Endodermal cell (in vitro differentiated cells): Measurements from ENCODE around the gene DCLRE1C. TPM values are rescaled to one million over a fixed set of nuclear protein-coding genes. Genes with fewer than 3 reads are reported as not detected.

Experiments used
- DNase-seq: peaks from one replicate; pipeline ENCODE4 v3.0.0-alpha.2; 2017
- H3K27ac ChIP-seq: 2 replicates; pipeline ENCODE4 v1.5.1; 2013; ENCODE audit warnings: mild to moderate bottlenecking, low read depth, low read length, moderate library complexity
- H3K27me3 ChIP-seq: 2 replicates; pipeline ENCODE4 v1.6.1; 2013; ENCODE audit warnings: mild to moderate bottlenecking, low read length, moderate library complexity; ENCODE audit not compliant: insufficient read depth, control insufficient read depth, poor library complexity, severe bottlenecking
- H3K36me3 ChIP-seq: 2 replicates; pipeline ENCODE4 v1.7.0; 2013; ENCODE audit warnings: mild to moderate bottlenecking, low read length, moderate library complexity; ENCODE audit not compliant: control insufficient read depth, insufficient read depth
- H3K4me1 ChIP-seq: one replicate; pipeline ENCODE4 v1.7.0; 2013; ENCODE audit warnings: low read length; ENCODE audit not compliant: control insufficient read depth, insufficient read depth
- H3K4me3 ChIP-seq: 2 replicates; pipeline ENCODE4 v1.5.1; 2013; ENCODE audit warnings: mild to moderate bottlenecking, low read length, moderate library complexity
- H3K9ac ChIP-seq: 2 replicates; pipeline ENCODE4 v1.6.1; 2013; ENCODE audit warnings: mild to moderate bottlenecking, low read length, moderate library complexity; ENCODE audit not compliant: poor library complexity, severe bottlenecking; ENCODE audit errors: extremely low read depth
- H3K9me3 ChIP-seq: 2 replicates; pipeline ENCODE4 v1.6.1; 2013; ENCODE audit warnings: mild to moderate bottlenecking, low read length, moderate library complexity; ENCODE audit not compliant: control insufficient read depth
- H3K27ac Mint-ChIP-seq: 2 replicates; pipeline ENCODE4 v1.8.0; 2020; ENCODE audit warnings: mixed read lengths
- H3K27me3 Mint-ChIP-seq: 2 replicates; pipeline ENCODE4 v1.8.0; 2021; ENCODE audit warnings: mild to moderate bottlenecking, mixed read lengths; ENCODE audit not compliant: insufficient read depth
- H3K36me3 Mint-ChIP-seq: 2 replicates; pipeline ENCODE4 v1.8.0; 2020; ENCODE audit warnings: low read depth, mixed read lengths
- H3K4me1 Mint-ChIP-seq: 2 replicates; pipeline ENCODE4 v1.8.0; 2020; ENCODE audit warnings: mixed read lengths
- H3K4me3 Mint-ChIP-seq: 2 replicates; pipeline ENCODE4 v1.8.0; 2020; ENCODE audit warnings: mild to moderate bottlenecking, moderate library complexity, mixed read lengths
- H3K9me3 Mint-ChIP-seq: 2 replicates; pipeline ENCODE4 v1.8.0; 2020; ENCODE audit warnings: mild to moderate bottlenecking, mixed read lengths
- WGBS, 2 experiments: methylation state at CpG; one replicate each; pipeline versions ENCODE4 v1.1.5 to v1.1.7; 2013; ENCODE audit warnings: missing lambda C conversion rate in 2 of 2, mixed read lengths in 1 of 2; ENCODE audit not compliant: insufficient coverage in 1 of 2, insufficient read length in 1 of 2; 5-methylcytosine and 5-hydroxymethylcytosine counted together
- total RNA-seq, 2 donors: library from RNA; stranded (reverse); fragmentation: NEBNext Ultra II Directional in 1 of 2; extraction: Animal tissue kit (Norgen Biotek cat#: 25700) in 1 of 2; gene quantifications; 2 replicates in 1 of 2; 3 replicates in 1 of 2; pipeline ENCODE4 v1.2.1, GENCODE V29; 2021
- TF ChIP-seq, protein P1 (sequence below): fragments of 200-600 bp; sonication (generic); conservative IDR thresholded peaks from 2 replicates; pipeline ENCODE4 v1.5.0; 2021; ENCODE audit warnings: antibody characterized with exemption, mild to moderate bottlenecking

Gene DCLRE1C
- total RNA-seq, 2 donors from 2014 or later = 5.2 to 10.0 TPM

DNA sequence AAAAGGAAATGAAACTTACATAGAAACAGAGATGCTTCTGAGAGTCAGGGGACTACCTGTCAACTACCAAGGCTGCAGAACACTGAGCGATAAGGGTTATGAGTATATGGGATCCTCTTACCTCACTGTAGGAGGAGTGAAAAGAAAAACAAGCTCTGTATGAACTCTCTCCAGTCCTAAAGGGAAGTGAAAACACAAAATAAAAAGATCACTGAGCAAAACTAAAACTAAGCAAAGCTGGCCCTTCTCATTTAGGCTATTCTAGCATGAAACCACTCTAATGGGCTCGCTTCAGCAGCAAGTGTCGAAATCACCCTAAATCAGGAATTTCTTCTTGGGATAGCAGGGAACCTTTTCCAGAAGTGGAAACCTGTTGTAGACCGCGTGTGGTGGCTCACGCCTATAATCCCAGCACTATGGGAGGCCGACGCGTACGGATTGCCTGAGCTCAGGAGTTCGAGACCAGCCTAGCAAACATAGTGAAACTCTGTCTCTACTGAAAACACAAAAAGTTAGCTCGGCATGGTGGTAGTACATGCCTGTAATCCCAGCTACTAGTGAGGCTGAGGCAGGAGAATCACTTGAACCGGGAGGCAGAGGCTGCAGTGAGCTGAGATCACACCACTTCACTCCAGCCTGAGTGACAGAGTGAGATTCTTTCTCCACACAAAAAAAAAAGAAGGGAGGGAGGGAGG is 27.0 kb downstream of the DCLRE1C start:
- TF ChIP-seq, protein P1, sequence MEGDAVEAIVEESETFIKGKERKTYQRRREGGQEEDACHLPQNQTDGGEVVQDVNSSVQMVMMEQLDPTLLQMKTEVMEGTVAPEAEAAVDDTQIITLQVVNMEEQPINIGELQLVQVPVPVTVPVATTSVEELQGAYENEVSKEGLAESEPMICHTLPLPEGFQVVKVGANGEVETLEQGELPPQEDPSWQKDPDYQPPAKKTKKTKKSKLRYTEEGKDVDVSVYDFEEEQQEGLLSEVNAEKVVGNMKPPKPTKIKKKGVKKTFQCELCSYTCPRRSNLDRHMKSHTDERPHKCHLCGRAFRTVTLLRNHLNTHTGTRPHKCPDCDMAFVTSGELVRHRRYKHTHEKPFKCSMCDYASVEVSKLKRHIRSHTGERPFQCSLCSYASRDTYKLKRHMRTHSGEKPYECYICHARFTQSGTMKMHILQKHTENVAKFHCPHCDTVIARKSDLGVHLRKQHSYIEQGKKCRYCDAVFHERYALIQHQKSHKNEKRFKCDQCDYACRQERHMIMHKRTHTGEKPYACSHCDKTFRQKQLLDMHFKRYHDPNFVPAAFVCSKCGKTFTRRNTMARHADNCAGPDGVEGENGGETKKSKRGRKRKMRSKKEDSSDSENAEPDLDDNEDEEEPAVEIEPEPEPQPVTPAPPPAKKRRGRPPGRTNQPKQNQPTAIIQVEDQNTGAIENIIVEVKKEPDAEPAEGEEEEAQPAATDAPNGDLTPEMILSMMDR = no peak
- DNase-seq = no peak
- Histone ChIP-seq H3K36me3 (peaks cover 17% of the 10 kb centered on the region), H3K27ac (no peak overlapping the region), H3K9me3 (no peaks in the 10 kb centered on the region), H3K4me1 (no peaks in the 10 kb centered on the region), H3K9ac (no peak overlapping the region), H3K4me3 (no peak overlapping the region), H3K27me3 (no peaks in the 10 kb centered on the region)
- Mint-ChIP-seq H3K4me3 (no peak overlapping the region), H3K27ac (no peak overlapping the region), H3K36me3 (peaks cover 56% of the 10 kb centered on the region), H3K9me3 (no peaks in the 10 kb centered on the region), H3K27me3 (no peaks in the 10 kb centered on the region), H3K4me1 (no peaks in the 10 kb centered on the region)
- 94 to 98% methylated on average over 11 to 13 of the region's 13 CpGs for WGBS, 2 experiments

DNA sequence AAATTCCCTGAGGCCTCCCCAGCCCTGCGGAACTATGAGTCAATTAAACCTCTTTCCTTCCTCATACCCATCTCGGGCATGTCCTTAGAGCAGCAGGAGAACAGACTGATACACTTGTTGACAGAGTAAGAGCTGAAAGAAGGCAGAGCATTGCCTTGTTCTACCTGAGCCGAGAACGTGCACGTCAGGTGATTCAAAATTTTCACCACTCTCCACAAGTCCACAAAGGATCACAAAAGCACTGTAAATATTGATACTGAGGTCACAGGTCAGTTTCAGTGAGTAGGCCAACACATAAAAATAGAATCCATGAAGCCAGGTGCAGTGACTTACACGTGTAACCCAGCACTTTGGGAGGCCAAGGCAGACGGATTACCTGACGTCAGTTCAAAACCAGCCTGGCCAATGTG is 27.8 kb downstream of the DCLRE1C start:
- H3K27ac Mint-ChIP-seq = no peak overlapping the region
- Histone ChIP-seq H3K4me3 (no peak overlapping the region), H3K27me3 (no peaks in the 10 kb centered on the region), H3K36me3 (peaks cover 10% of the 10 kb centered on the region), H3K9me3 (no peaks in the 10 kb centered on the region), H3K27ac (no peak overlapping the region), H3K9ac (no peak overlapping the region), H3K4me1 (no peaks in the 10 kb centered on the region)
- no peak overlapping the region for H3K4me3 Mint-ChIP-seq
- DNase-seq = no peak
- TF ChIP-seq, protein P1 = no peak
- H3K4me1 Mint-ChIP-seq = no peaks in the 10 kb centered on the region
- H3K36me3 Mint-ChIP-seq = peaks cover 60% of the 10 kb centered on the region
- H3K9me3 Mint-ChIP-seq = no peaks in the 10 kb centered on the region
- H3K27me3 Mint-ChIP-seq = no peaks in the 10 kb centered on the region
- WGBS, 2 experiments = 91% methylated on average over 3 to 8 of the region's 8 CpGs

DNA sequence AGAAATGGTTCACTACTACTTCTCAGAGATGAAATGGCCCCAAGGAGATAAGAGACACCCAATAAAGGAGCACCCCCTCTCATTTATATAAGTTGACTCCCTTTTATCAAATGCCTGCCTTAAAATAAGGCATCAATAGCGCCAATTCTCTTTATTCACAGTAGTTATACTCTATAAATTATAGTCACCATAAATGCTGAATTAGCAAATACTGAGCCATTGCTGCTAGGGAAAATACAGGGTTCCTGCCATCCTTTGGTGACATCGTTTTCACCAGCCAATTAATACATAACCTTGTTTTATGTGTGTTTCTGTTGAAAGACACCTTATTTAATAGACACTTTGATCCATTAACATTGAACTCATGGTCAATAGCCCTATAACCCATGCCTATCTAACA is 28.6 kb downstream of the DCLRE1C start:
- H3K27me3 Mint-ChIP-seq = no peaks in the 10 kb centered on the region
- no peak for DNase-seq
- no peak overlapping the region for H3K4me3 Mint-ChIP-seq
- H3K4me1 Mint-ChIP-seq = no peaks in the 10 kb centered on the region
- Histone ChIP-seq H3K27ac (no peak overlapping the region), H3K9me3 (no peaks in the 10 kb centered on the region), H3K9ac (no peak overlapping the region), H3K27me3 (no peaks in the 10 kb centered on the region), H3K36me3 (peaks cover 10% of the 10 kb centered on the region), H3K4me1 (no peaks in the 10 kb centered on the region), H3K4me3 (no peak overlapping the region)
- TF ChIP-seq, protein P1 = no peak
- no peak overlapping the region for H3K27ac Mint-ChIP-seq
- H3K36me3 Mint-ChIP-seq = peaks cover 61% of the 10 kb centered on the region
- H3K9me3 Mint-ChIP-seq = no peaks in the 10 kb centered on the region
- 95 to 100% methylated on average over 1 to 2 of the region's 2 CpGs for WGBS, 2 experiments
